Kidney (tissue), 14 donors: Measurements from ENCODE around the gene LYST. TPM values are rescaled to one million over a fixed set of nuclear protein-coding genes. Genes with fewer than 3 reads are reported as not detected.

ENCODE experiments used
- DNase-seq, 5 donors: peaks; one replicate each; pipeline ENCODE4 v3.0.0-alpha.2; 2013 to 2020
- FAIRE-seq: peaks from 2 replicates; lab custom pipeline; 2012; peaks lifted over from hg19 to GRCh38; lab: Jason Lieb, UNC
- H3K27ac ChIP-seq, 2 donors: one replicate each; pipeline ENCODE4 v1.7.0; 2013; ENCODE audit warnings: low read depth in 2 of 2, low read length in 2 of 2, inconsistent platforms in 1 of 2
- H3K27me3 ChIP-seq: one replicate; pipeline ENCODE4 v1.7.1; 2013; ENCODE audit warnings: low read length, inconsistent platforms; ENCODE audit not compliant: control insufficient read depth, insufficient read depth
- H3K36me3 ChIP-seq, 3 donors: one replicate each; pipeline versions ENCODE4 v1.7.0 to v1.7.1; 2013; ENCODE audit warnings: low read length in 3 of 3, control low read depth in 1 of 3, inconsistent platforms in 1 of 3; ENCODE audit not compliant: insufficient read depth in 3 of 3, control insufficient read depth in 2 of 3
- H3K4me1 ChIP-seq, 3 donors: one replicate each; pipeline versions ENCODE4 v1.7.0 to v1.7.1; 2013; ENCODE audit warnings: low read length in 3 of 3, inconsistent platforms in 1 of 3, low read depth in 1 of 3; ENCODE audit not compliant: control insufficient read depth in 2 of 3, insufficient read depth in 2 of 3
- H3K4me3 ChIP-seq, 3 donors: one replicate each; pipeline versions ENCODE4 v1.7.0 to v1.8.1; 2013; ENCODE audit warnings: low read length in 3 of 3, control low read depth in 1 of 3, inconsistent platforms in 1 of 3
- H3K9ac ChIP-seq, 3 donors: one replicate each; pipeline versions ENCODE4 v1.7.0 to v1.7.1; 2013; ENCODE audit warnings: low read length in 3 of 3, control low read depth in 1 of 3, inconsistent platforms in 1 of 3
- H3K9me3 ChIP-seq, 3 donors: one replicate each; pipeline versions ENCODE4 v1.7.0 to v1.7.1; 2013; ENCODE audit warnings: low read length in 3 of 3, control low read depth in 1 of 3, inconsistent platforms in 1 of 3; ENCODE audit not compliant: control insufficient read depth in 2 of 3, insufficient read depth in 1 of 3
- CTCF ChIP-seq: IDR thresholded peaks from 3 replicates; pipeline ENCODE4 v1.5.1; 2012; ENCODE audit warnings: mild to moderate bottlenecking, moderate library complexity, borderline replicate concordance; ENCODE audit not compliant: insufficient read depth; ENCODE audit errors: extremely low read depth
- intact Hi-C: fragments of 100-400 bp; cut with DNase I; formaldehyde crosslinking; loops from one replicate; pipeline ENCODE4 v1.11.1; 2022
- polyA plus RNA-seq: library from polyadenylated mRNA; stranded (reverse); fragments of 350-450 nt; fragmentation: Illumina TruSeq; extraction: RNeasy Lipid Tissue Mini Kit (QIAGEN cat#74804); gene quantifications from one replicate; pipeline ENCODE4 v1.2.3, GENCODE V29; 2014; ENCODE audit warnings: low read depth, low replicate concordance; ENCODE audit not compliant: insufficient read depth
- total RNA-seq: library from RNA; stranded (reverse); fragmentation: NEBNext Ultra II Directional; extraction: Animal tissue kit (Norgen Biotek cat#: 25700); gene quantifications from one replicate; pipeline ENCODE4 v1.2.1, GENCODE V29; 2021
- donor health status: control.
- donor health status: control.
- donor health status: control.
- donor health status: control.
- donor health status: control.
- donor health status: DM: yes; HTN: yes; CAD: no.
- donor health status: Normal renal cell carcinoma (clear cell type).

Gene LYST
- total and polyA plus RNA-seq, 2 donors from 2014 or later = 4.6 to 30.3 TPM

- Histone ChIP-seq H3K4me3 (no peak overlapping the region), H3K9me3 (no peaks in the 10 kb centered on the region), H3K36me3 (no peaks in the 10 kb centered on the region), H3K9ac (no peak overlapping the region), H3K27me3 (no peaks in the 10 kb centered on the region), H3K4me1 (no peaks in the 10 kb centered on the region), H3K27ac (no peak overlapping the region)
- no peak for DNase-seq
- intact Hi-C loops = no loop called here
- FAIRE-seq = no peak
- TF ChIP-seq CTCF = no peak
Measured at GRCh38 chr1:235617808-235618207, 248.9 kb downstream of the LYST start.

- Histone ChIP-seq H3K4me3 (no peak overlapping the region), H3K27ac (no peak overlapping the region), H3K9me3 (no peaks in the 10 kb centered on the region), H3K9ac (no peak overlapping the region), H3K4me1 (no peaks in the 10 kb centered on the region), H3K27me3 (no peaks in the 10 kb centered on the region), H3K36me3 (no peaks in the 10 kb centered on the region)
- DNase-seq (no peak), FAIRE-seq (no peak)
- no peak for TF ChIP-seq CTCF
- intact Hi-C loops = no loop called here
Measured at GRCh38 chr1:235617140-235617539, 249.6 kb downstream of the LYST start.

GRCh38 chr1:235614442-235614954, 252.2 kb downstream of the LYST start:
- no peaks in the 10 kb centered on the region for H3K4me1 ChIP-seq
- no peak for TF ChIP-seq CTCF
- H3K9ac ChIP-seq = no peak overlapping the region
- no peak overlapping the region for H3K27ac ChIP-seq
- H3K36me3 ChIP-seq = no peaks in the 10 kb centered on the region
- H3K9me3 ChIP-seq = no peaks in the 10 kb centered on the region
- intact Hi-C loops = no loop called here
- FAIRE-seq (no peak), DNase-seq (peak in 1 of 5 donors; percentile 34)
- no peak overlapping the region for H3K4me3 ChIP-seq
- no peaks in the 10 kb centered on the region for H3K27me3 ChIP-seq

GRCh38 chr1:235613602-235614001, 253.1 kb downstream of the LYST start:
- Histone ChIP-seq H3K36me3 (no peaks in the 10 kb centered on the region), H3K27ac (no peak overlapping the region), H3K9ac (no peak overlapping the region), H3K4me3 (no peak overlapping the region), H3K27me3 (no peaks in the 10 kb centered on the region), H3K4me1 (no peaks in the 10 kb centered on the region), H3K9me3 (no peaks in the 10 kb centered on the region)
- intact Hi-C loops = no loop called here
- FAIRE-seq (no peak), DNase-seq (no peak)
- TF ChIP-seq CTCF = no peak
